ENCODE measurements around the gene SP140.
A peak's percentile ranks its signal among the peaks of the same experiment; 100 is the strongest.
"Not testable (repeated sequence)": the region's sequence is repeated elsewhere in the genome, so short reads cannot be mapped to it uniquely, and the experiment has no call there.

The SP140 gene

DNA sequence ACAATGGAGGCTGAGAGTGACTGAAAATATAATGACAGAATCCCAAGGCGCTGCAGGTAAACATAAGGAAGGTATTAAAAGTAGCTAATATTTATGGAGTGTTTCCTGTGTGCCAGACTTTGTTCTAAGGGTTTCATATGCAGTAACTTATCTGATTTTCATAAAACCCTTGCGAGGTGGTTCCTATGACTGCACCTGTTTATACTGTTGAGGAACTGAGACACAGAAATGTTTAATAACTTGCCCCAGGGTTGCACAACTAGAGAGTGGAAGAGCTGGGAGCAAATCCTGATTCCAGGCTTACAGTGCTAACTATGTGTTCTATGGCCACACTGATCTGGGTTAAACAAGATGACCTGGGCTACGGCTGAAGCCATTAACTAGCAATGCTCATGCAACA, 8.1 kb upstream of the SP140 start:
- H3K4me1 ChIP-seq (ENCODE audit: insufficient read depth, insufficient read length): no peaks in the 10 kb centered on the region
- H3K9ac ChIP-seq (ENCODE audit: insufficient read length, low read depth): no peak overlapping the region
- H3K4me3 ChIP-seq (ENCODE audit: insufficient read length, low read depth): no peak overlapping the region
- no peaks in the 10 kb centered on the region for H3K27me3 ChIP-seq (ENCODE audit: insufficient read depth, insufficient read length)
- TF ChIP-seq ZNF274 (IDR thresholded peaks at IDR 0.05; ENCODE audit: low read depth, low read length): no peak
- TF ChIP-seq YY1 (IDR thresholded peaks at IDR 0.05; ENCODE audit: insufficient read depth, insufficient read length): no peak
- TF ChIP-seq SUZ12 (IDR thresholded peaks at IDR 0.05; ENCODE audit: extremely low read depth, insufficient read depth, insufficient read length): no peak
- no peak for DNase-seq (ENCODE audit: low read depth, low spot score)
- no peaks in the 10 kb centered on the region for H3K9me3 ChIP-seq (ENCODE audit: insufficient read depth, low read length)
- peaks cover 5% of the 10 kb centered on the region for H3K36me3 ChIP-seq (ENCODE audit: insufficient read depth, insufficient read length, low read length)

DNA sequence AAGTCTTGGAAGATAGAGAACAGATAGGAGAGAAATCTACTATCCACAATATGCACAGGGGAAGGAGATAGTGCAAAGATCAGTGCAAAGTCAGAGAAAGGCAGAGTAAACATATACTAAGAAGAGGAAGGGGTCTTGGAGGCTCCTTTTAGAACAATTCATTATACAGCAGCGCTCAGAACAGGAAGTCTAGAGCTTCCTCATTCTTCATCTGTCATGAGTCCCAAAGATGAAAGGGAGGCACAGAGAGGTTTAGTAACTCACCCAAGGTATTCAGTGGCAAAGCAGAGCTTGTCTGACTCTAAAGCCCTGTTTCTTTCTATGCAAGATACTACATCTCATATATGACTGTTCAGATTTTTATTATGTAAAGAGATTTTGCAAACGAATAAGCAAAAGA, 7.1 kb upstream of the SP140 start:
- Histone ChIP-seq H3K9ac (ENCODE audit: insufficient read length, low read depth) (no peak overlapping the region), H3K9me3 (ENCODE audit: insufficient read depth, low read length) (no peaks in the 10 kb centered on the region), H3K36me3 (ENCODE audit: insufficient read depth, insufficient read length, low read length) (no peaks in the 10 kb centered on the region), H3K4me1 (ENCODE audit: insufficient read depth, insufficient read length) (no peaks in the 10 kb centered on the region), H3K4me3 (ENCODE audit: insufficient read length, low read depth) (no peak overlapping the region), H3K27me3 (ENCODE audit: insufficient read depth, insufficient read length) (no peaks in the 10 kb centered on the region)
- TF ChIP-seq SUZ12 (IDR thresholded peaks at IDR 0.05; ENCODE audit: extremely low read depth, insufficient read depth, insufficient read length) (no peak), ZNF274 (IDR thresholded peaks at IDR 0.05; ENCODE audit: low read depth, low read length) (no peak), YY1 (IDR thresholded peaks at IDR 0.05; ENCODE audit: insufficient read depth, insufficient read length) (no peak)
- DNase-seq (ENCODE audit: low read depth, low spot score): no peak

DNA sequence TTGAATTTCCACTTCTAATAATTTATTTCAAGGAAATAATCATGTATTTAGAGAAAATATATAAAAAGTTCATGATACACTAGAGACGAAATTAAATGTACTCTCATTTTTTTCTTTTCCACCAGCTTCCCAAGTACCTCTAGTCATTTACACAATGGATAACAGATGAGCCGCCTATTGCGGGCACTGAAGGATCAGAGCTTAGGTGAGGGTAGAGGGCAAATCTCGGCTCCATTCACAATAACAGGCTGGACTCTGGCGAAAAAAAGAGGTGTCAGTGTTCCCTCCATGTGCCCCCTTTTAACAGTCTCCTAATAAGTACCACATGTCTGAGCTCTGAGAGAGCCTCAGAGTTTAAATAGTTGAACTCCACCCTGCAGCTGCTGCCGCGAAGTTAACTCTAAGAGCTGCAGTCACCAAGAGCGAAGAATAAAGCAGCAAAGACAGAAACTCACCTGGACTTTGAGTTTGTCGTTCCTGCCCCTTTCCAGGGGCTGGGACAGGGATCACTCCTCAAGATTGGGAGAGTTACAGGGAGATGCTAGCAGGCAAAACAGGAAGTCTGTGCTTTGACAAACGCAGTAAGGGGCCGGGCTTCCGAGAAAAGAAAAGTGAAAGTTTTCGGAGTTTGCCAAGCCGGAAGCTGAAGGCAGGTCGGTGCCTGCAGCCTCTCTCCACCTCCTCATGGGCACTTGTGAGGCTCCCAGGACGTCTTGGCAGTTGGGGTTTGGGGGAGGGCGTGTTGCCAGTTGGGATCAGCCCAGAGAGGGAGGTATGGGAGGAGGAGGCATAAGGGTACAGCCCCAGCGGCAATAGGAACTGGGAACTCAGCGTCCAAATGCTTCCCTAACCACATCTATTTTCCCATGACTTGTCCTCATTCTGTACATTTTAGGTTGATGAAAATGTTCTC, 5.9 kb upstream of the SP140 start, which contains the start of gene SP110:
TSS of gene SP110 (minus strand) at position 566 of the 913 bp plus-strand sequence. CDS start 3,057 bp downstream, outside the sequence.
- H3K4me1 ChIP-seq (ENCODE audit: insufficient read depth, insufficient read length): no peaks in the 10 kb centered on the region
- no peaks in the 10 kb centered on the region for H3K36me3 ChIP-seq (ENCODE audit: insufficient read depth, insufficient read length, low read length)
- TF ChIP-seq ZNF274 (IDR thresholded peaks at IDR 0.05; ENCODE audit: low read depth, low read length): no peak
- TF ChIP-seq SUZ12 (IDR thresholded peaks at IDR 0.05; ENCODE audit: extremely low read depth, insufficient read depth, insufficient read length): no peak
- no peak for TF ChIP-seq YY1 (IDR thresholded peaks at IDR 0.05; ENCODE audit: insufficient read depth, insufficient read length)
- H3K27me3 ChIP-seq (ENCODE audit: insufficient read depth, insufficient read length): no peaks in the 10 kb centered on the region
- H3K4me3 ChIP-seq (ENCODE audit: insufficient read length, low read depth): peak within 1 kb of the TSS; percentile 41
- DNase-seq (ENCODE audit: low read depth, low spot score): peak; percentile 47
- H3K9ac ChIP-seq (ENCODE audit: insufficient read length, low read depth): peak within 1 kb of the TSS; percentile 38
- no peaks in the 10 kb centered on the region for H3K9me3 ChIP-seq (ENCODE audit: insufficient read depth, low read length)

DNA sequence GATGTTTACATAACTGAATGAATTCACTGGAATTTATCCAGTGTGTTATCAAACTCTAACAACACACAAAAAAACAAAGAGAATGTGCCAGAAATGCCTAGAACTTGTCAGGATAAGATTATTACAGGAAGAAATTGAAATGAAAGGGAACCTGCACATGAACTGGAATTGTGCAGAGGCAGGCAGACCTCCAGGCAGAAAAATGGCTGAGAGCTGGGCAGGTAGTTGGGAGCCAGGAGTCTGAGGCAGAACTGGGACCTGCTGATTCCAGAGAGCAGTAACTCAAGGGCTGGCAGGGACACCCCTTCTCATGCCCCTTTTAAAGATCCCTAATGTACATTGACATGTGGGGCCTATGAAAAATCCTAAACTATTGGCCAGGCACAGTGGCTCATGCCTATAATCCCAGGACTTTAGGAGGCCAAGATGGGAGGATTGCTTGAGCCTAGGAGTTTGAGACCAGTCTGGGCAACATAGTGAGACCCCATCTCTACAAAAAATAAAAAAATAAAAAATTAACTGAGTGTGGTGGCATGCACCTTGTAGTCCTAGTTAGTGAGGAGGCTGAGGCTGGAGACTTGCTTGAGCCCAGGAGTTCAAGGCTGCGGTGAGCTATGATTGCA, 5.1 kb upstream of the SP140 start:
- TF ChIP-seq YY1 (IDR thresholded peaks at IDR 0.05; ENCODE audit: insufficient read depth, insufficient read length) (no peak), SUZ12 (IDR thresholded peaks at IDR 0.05; ENCODE audit: extremely low read depth, insufficient read depth, insufficient read length) (no peak), ZNF274 (IDR thresholded peaks at IDR 0.05; ENCODE audit: low read depth, low read length) (no peak)
- no peaks in the 10 kb centered on the region for H3K27me3 ChIP-seq (ENCODE audit: insufficient read depth, insufficient read length)
- H3K36me3 ChIP-seq (ENCODE audit: insufficient read depth, insufficient read length, low read length): no peaks in the 10 kb centered on the region
- no peaks in the 10 kb centered on the region for H3K4me1 ChIP-seq (ENCODE audit: insufficient read depth, insufficient read length)
- DNase-seq (ENCODE audit: low read depth, low spot score): no peak
- H3K4me3 ChIP-seq (ENCODE audit: insufficient read length, low read depth): peak overlapping the region; percentile 41
- no peaks in the 10 kb centered on the region for H3K9me3 ChIP-seq (ENCODE audit: insufficient read depth, low read length)
- no peak overlapping the region for H3K9ac ChIP-seq (ENCODE audit: insufficient read length, low read depth)

DNA sequence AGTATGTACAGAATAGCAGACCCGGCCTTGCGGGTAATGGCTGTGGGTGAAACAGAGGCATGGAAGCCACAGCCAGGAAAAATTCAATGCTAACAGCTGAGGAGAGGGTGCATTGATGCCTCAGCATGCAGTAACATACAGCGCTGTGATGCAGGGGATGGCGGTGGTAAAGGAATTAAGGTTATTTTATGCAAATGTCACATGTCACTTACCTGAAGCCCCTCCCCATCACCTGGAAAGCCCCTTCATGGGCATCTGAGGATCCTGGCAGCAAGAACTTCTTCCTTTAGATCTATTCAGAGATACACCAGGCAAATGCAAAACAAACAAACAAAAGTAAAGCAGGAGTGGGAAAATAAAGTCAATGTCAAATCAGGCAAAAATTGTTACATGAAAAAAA, 4.0 kb upstream of the SP140 start:
- no peak overlapping the region for H3K4me3 ChIP-seq (ENCODE audit: insufficient read length, low read depth)
- H3K9me3 ChIP-seq (ENCODE audit: insufficient read depth, low read length): no peaks in the 10 kb centered on the region
- H3K27me3 ChIP-seq (ENCODE audit: insufficient read depth, insufficient read length): no peaks in the 10 kb centered on the region
- no peak for DNase-seq (ENCODE audit: low read depth, low spot score)
- H3K36me3 ChIP-seq (ENCODE audit: insufficient read depth, insufficient read length, low read length): no peaks in the 10 kb centered on the region
- H3K4me1 ChIP-seq (ENCODE audit: insufficient read depth, insufficient read length): no peaks in the 10 kb centered on the region
- H3K9ac ChIP-seq (ENCODE audit: insufficient read length, low read depth): no peak overlapping the region
- TF ChIP-seq YY1 (IDR thresholded peaks at IDR 0.05; ENCODE audit: insufficient read depth, insufficient read length) (no peak), ZNF274 (IDR thresholded peaks at IDR 0.05; ENCODE audit: low read depth, low read length) (no peak), SUZ12 (IDR thresholded peaks at IDR 0.05; ENCODE audit: extremely low read depth, insufficient read depth, insufficient read length) (no peak)

DNA sequence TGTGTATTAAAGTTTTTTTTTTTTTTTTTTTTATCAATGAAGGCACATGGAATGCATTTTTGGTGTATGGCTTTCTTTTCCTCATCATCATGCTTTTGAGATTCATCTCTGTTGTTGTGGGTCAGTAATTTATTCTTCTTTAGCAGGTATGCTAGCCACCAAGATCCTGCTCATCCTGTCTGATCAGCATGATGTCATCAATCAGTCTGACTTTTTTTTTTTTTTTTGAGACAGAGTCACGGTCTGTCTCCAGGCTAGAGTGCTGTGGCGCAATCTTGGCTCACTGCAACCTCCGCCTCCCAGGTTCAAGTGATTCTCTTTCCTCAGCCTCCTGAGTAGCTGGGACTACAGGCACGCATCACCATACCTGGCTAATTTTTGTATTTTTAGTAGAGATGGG, 2.7 kb upstream of the SP140 start:
- H3K27me3 ChIP-seq (ENCODE audit: insufficient read depth, insufficient read length); H3K36me3 ChIP-seq (ENCODE audit: insufficient read depth, insufficient read length, low read length); H3K9me3 ChIP-seq (ENCODE audit: insufficient read depth, low read length); H3K4me1 ChIP-seq (ENCODE audit: insufficient read depth, insufficient read length); DNase-seq (ENCODE audit: low read depth, low spot score); H3K4me3 ChIP-seq (ENCODE audit: insufficient read length, low read depth); H3K9ac ChIP-seq (ENCODE audit: insufficient read length, low read depth): not testable (repeated sequence)

DNA sequence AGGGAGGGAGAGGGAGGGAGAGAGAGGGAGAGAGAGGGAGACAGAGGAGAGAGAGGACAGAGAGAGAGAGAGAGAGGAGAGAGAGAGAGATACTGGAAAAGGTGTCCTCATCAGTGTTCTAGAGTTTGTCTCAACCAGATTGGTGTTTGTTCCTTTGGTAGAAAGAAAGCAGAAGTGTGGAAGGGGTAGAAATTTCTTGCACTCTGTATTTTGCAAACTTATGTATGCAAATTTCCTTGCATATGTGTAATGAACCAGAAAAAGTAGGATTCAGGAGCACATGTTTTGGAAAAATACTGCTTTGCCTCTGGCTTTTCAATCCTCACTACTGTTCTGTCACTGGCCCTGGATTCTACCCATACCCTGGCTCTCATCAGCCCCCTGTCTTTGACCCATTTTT, 1.1 kb upstream of the SP140 start:
- TF ChIP-seq SUZ12 (IDR thresholded peaks at IDR 0.05; ENCODE audit: extremely low read depth, insufficient read depth, insufficient read length): no peak
- TF ChIP-seq YY1 (IDR thresholded peaks at IDR 0.05; ENCODE audit: insufficient read depth, insufficient read length): no peak
- no peak for TF ChIP-seq ZNF274 (IDR thresholded peaks at IDR 0.05; ENCODE audit: low read depth, low read length)

More for the DNA sequence above, 1.1 kb upstream of the SP140 start:
- Histone ChIP-seq H3K36me3 (ENCODE audit: insufficient read depth, insufficient read length, low read length) (no peaks in the 10 kb centered on the region), H3K4me1 (ENCODE audit: insufficient read depth, insufficient read length) (no peaks in the 10 kb centered on the region), H3K4me3 (ENCODE audit: insufficient read length, low read depth) (no peak overlapping the region), H3K27me3 (ENCODE audit: insufficient read depth, insufficient read length) (no peaks in the 10 kb centered on the region), H3K9me3 (ENCODE audit: insufficient read depth, low read length) (no peaks in the 10 kb centered on the region), H3K9ac (ENCODE audit: insufficient read length, low read depth) (no peak overlapping the region)
- DNase-seq (ENCODE audit: low read depth, low spot score): no peak

Measured in NT2/D1 (cell line).